DMS114 treated with DMSO at 0.1 percent for 48 hours (cell line): ENCODE measurements around the gene ARHGEF38.

ENCODE experiments used
- DNase-seq: peaks from one replicate; lab custom pipeline; 2025; ENCODE audit not compliant: unreplicated experiment; lab: John Stamatoyannopoulos, UW

The ARHGEF38 gene

DNA sequence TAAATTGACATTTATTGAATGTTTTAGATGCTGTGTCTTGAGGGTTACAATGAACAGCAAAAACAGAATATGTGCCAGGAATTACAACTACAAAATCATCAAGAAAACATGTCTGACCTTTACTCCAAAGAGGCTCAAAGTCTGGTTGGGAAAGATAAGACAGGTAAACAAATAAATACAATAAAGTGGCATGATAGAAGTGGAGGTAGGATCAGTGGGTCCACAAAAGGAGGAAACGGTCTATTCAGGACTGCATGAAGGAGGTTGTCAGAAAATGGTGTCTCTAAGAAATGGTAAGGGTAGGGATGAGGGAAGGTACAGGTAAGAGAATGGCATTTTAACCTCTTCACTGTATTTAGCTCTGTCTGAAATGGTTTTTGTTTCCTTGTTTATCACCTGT is 3.8 kb downstream of the ARHGEF38 start:
- DNase-seq = no peak

DNA sequence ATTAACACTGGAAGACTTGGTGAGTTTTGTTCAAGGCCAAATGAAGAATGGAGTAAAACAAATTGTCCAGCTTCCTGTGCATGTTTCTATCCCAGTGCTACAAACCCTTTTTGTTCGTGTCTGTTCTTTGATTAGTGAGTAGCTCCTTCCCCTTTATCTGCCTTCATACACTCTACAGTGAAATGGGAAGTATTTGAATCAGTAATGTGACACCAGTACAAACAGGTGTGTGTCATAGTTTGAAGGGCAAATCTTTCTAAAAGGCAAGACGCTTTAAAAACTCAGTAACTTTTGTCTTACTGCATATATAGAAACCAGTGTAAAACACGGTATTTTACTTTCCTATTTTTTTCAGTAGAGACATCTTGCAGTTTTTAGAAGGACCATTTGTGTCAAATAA is 5.9 kb downstream of the ARHGEF38 start:
- no peak for DNase-seq

DNA sequence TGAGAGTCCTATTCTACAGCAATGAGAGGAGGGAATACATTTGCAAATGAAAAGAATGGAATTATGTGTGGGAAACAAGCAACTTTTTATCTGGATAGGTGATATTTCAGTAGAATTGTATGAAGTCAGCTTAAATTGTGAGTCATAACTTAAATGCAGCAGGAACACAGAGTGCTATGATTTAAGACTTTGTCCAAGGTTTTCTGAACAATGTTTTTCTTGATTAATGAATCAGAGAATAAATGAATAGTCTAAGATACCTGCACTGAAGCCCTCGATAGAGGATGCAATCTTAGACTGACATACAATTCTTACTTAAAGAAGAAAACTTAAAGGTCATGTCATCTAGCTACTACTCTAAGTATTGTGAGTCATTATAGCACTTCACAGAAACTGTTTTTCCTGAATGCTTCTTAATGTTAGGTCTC is 8.0 kb downstream of the ARHGEF38 start:
- no peak for DNase-seq

DNA sequence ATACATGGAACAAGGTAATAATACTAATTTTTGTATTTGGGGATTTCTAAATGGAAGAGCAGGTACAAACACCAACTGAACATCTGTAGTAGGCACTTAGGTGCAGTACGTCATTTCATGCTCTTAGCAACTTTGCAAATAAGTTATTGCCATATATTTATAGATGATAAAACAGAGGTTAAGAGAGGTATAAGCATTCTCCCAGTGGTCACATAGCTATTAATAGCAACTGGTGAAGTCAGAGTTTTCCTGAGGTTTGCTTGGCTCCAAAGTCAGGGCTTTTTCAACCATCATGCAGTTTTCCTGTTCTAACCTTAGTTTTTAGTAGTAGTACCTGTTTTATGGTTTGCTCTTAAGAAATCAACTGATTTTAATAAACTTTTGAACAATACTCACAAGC is 10.9 kb downstream of the ARHGEF38 start:
- no peak for DNase-seq

DNA sequence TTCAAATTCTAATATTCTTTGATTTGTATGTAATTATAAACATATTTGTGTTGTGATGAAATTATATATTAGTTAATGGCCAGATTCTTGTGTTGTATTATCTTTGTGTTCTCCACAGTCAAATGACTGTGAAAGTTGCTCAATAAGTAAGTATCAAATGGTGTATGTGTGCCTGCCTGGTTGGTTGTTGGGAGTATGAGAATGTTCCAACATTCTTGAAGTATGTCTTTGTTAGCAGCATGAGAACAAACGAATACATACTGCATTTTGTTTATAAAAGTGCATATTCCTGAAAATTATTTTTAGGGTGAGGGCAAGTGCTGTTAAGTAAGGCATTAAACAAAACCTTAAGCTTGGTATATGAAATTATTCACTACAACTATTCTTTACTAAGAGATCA is 16.2 kb downstream of the ARHGEF38 start:
- no peak for DNase-seq

DNA sequence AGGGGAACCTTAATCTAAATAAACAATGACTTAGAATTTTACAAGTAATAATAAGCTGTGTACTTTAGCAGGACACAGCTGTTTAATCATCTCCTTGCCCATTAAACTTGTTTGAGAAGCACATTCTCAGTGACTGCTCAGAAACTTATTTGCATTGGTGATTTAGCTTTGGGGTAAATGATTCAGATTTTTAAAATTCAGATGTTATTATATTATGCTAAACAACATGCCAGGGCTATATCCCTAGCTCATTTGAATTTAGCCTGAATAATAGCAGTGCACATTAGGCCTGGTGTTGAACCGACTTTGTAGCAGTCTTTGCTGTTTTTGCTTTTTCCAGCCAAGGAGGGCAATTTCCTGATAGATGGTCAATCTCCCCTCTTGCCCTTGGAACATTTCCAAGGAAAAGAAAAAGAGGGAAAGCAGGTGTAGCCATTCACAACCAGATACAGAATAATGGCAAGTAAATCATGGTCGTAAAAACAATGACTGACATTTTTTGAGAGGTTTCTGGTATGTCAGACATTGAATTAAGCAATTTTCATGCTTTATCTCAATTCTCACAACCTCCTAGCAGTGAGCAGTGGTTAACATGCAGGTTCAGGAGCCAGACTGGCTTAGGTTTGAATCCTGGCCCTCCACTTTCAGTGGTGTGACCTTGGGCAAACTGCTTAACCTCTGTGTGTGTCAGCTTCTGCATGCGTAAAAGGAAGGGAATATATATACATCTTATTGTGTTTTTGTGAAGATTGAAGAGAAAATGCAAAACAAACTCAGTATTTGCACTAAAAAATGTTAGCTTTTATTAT is 16.8 kb downstream of the ARHGEF38 start:
- no peak for DNase-seq

DNA sequence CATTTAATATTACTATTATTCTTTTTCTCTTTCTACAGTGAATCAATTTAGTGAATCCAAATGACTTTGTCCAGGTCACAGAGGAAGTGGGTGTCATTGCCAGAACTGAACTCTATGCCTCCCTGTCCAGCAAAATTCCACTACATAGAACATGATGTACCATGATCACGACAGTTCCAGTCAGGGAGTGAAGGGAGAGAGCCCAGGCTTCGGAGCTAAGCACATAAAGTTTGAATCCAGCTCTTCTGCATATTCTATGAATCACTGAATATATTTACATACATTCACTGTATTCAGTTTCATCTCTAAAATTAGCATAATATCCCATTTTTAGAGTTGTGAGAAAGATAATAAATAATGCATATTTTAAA is 17.4 kb downstream of the ARHGEF38 start:
- no peak for DNase-seq

DNA sequence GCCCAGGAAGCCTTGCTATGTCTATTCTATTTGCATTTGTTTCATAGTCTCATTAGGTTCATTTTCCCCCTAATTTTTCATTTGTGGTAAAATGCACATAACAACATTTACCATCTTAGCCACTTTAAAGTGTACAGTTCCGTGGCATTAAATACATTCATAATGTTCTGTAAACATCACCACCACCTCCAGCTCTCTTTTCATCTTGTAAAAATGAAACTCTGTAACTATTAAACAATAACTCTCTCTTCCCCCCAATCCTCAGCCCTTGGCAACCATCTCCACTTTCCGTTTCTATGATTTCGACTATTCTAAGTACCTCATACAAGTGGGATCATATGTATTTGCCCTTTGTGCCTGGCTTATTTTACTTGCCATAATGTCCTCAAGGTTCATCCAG is 19.9 kb downstream of the ARHGEF38 start:
- DNase-seq = no peak

DNA sequence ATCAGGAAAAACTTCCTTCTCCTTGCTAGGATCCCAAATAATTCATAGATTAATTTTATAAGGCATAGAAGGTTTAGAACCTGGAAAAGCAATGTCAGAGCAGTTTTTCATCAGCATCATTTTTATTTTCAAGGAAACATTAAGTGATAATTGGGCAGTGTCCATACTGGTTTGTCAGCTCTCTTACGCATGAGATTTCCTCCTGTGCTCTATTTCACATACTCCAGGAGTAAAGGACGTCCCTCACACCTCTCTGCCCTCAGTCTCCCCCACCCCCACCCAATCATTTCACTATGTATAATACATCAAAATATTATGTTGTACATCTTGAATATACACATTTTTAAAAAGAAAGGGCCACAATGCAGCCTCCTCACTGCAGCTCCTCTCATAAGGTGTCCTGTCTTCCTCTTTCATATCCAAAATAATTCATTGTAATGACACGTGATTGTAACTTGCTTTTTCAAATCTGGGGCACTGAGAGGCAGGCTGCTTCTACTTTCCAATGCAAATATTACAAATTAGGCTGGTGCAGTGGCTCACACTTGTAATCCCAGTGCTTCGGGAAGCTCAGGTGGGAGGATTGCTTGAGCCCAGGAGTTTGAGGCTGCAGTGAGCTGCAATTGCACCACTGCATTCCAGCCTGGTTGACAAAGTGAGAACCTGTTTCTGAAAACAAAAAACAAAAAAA is 34.4 kb downstream of the ARHGEF38 start:
- DNase-seq = no peak

DNA sequence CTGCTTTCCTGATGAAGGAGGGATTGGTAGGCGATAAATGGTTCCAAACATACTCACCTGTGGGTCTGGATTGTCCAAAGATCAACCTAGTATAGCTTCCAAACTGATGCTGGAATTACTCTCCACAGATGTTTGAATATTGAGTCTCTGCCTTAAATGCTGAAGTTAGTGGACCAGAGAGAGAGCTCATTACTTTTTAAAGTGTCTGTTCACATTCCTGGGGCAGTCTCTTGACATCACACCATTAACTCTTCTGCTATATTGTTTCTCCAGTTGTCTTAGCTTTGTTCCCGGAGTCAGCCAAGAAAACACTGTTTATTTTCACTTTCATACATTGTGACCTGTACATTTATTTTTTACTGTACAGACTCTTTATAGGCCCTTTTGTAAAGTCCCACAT is 35.4 kb downstream of the ARHGEF38 start:
- DNase-seq = no peak

DNA sequence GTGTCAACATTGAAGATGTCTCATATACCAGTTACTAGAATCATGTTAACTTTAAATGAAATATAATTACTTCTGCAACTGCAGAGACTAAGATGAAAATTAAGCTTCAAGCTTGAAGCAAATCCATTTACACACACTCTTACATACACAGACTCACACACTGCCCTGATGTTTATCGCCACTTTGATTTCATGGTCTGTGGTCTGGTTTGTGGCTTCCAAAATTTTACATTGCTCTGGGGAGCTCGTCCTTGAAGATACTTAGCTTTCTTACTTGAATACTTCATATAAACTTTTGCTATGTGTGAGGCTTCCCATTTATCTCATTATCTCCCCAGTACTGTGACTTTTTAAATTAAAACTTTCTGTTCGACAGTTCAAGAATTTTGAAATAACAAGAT is 35.8 kb downstream of the ARHGEF38 start:
- DNase-seq = no peak

DNA sequence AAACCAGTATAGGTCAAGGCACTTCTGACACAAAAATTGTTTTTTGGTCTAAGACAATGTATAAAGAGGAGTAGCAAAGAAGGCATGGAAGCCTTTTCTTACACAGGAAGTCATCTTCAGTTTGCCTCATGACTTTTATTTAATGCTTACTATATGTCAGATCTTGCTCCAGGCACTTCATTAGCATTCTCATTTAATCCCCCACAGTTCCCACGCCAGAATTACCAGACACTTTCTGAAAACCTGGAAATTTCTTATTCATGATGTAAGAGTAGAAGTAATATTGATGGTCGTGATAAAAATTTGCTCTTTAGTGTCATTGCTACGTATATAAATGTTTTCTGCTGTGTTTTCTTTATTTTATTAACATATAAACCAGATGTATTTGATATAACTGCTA is 39.2 kb downstream of the ARHGEF38 start:
- no peak for DNase-seq

DNA sequence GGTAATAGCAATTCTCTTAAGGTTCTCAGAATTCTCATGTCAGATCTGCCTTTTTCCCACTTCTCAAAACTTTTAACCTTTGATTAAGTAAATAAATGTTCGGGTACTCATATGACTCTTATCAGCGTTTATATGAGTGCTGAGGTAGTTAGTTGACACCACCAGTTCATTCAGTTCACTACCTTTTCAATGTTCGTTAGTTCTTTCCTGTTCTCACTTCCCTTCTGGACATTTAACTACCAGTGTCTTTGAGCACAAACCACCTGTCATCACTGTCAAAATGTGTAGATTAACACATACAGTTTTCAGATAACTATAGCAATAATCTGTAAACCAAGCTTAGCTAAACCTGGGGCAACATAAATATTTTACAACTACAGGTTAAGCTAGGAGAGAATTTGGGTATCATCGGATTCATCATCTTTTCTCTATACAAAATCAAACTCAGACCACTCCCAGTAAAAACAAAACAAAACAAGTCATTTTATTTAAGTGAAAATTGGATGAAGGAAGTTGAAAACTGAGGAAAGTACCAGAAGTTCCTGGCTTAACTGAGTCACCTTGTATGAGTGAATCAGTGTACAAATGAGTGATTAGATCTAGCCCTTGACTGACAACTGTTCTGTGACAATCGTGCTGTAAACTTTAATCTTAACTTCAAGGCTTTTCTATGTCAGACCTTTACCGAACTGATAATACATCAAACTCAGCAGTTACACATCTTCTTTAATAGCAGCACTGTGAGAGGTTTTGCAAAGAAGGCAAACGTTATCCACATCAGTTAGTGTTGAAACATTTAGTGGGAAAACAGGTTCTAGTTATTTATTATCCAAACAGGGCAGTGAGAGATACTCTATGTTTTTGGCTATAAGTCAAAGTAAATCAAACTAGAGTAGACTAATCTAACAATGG is 41.9 kb downstream of the ARHGEF38 start:
- DNase-seq = no peak

DNA sequence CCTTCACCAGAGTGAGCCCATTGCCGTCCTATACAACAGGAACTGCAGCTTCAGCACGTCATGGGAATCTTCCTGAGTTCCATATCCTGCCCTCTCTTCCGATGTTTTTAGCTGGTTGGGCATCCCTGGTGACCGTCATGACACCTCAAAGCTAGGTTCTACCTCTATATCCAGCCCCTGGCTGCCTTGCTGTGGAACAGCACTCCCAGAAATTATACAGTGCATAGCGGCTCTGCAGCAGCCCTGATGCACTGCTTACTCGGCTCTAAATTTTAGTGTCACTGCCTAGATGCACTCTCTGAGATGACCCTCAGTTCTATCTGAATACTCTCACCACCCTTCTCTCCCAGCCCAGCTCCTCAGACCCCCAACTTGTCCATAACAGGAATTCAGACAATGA is 44.3 kb downstream of the ARHGEF38 start:
- DNase-seq = no peak

DNA sequence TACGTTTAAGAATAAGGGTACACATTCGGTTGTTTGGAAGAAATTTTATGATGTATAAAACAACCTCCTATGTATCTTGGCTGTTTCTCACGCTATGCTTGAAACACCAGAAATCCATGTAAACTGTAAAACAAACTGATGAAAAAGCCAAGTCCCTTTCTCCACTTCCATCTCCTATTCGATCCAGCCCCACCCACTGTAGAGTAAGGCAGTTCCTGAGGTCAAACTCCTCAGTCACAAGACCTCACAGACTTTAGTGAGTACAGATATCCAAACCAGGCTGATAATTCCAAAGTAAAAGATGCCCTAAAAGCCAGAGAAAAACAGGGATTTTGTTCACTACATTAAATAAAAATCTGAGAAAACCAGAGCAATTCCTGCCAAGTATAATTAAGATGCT is 45.6 kb downstream of the ARHGEF38 start:
- DNase-seq = no peak

DNA sequence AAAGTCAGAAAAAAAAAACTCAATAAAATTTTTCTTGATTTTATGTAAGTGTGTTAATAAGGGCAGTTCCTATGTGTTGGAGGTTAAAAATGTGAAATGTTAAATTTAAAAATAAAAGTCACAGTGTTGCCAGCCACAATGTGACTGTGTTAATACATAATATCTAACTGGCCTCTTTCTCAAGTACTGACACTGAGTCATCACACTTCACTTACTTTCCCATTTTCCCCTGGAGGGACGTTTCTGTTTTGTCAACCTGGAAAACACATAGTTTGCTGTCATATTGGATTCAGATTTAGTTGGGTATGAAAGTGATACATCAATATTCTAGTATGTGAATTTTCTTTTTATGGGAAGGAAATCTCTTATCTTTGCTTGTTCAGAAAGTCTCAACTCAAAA is 46.4 kb downstream of the ARHGEF38 start:
- no peak for DNase-seq

DNA sequence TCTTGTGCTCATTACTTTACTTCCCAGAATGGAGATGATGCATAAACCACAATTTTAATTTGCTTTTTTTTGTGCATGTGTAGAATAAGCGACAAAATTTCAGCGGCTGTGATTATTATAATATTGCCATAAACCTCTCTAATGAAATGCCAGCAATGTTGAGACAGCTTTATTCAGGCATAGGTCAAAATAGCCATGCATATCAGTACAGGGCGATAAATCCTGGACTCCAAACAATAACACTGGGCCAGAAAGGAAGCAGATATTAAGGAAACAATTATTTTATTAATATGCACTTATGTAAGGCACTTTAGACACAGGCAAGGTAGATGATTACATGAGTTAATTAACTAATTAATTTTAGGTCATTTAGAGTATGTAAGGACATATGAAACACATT is 47.1 kb downstream of the ARHGEF38 start:
- no peak for DNase-seq

DNA sequence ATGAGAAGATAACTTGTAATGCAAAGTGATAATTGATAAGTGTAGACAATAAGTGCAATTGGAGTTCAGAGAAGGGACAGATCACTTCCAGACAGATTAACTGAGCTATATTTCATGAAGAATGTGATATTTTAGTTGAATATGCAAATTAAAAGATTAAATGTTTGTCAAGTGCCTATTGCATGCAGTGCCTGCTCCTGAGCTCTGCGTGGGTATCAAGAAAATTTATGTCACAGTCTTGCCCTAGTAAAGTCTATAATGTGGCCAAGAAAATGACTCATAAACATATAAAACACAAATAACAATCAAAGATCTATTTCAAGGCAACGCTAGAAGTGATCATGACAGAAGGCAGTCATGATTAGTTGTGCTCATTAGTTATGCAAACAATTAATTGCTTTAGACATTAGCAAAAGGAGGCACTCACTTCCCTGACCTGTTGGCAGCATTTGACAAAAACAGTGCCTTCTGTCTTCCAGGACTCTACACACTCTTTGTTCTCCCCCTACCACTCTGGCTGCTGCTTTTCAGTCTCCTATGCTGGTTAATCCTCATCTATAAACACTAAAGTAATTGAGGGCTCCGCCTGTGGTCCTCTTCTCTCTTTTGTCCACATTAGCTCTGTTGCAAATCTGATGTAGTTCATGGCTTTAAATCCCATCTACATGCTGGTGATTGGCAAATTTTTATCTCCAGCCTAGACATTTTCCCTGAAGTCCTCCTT is 47.7 kb downstream of the ARHGEF38 start:
- DNase-seq = no peak

DNA sequence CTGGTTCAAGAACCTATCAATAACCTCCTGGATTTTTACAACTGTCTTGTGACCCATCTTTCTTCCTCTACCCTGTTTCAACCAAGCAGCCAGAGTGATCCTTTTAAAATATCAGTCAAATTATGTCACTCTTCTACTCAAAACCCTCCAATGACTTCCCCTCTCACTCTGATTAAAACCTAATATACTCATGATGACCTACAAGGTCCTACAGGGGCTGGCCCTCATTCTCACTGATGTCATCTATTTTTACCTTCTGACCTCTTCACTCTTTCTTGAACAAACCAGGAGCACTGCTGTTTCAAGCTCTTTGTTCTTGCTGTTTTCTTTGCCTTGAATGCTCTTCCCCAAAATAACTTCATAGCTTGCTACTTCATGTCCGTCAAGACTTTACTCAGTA is 48.5 kb downstream of the ARHGEF38 start:
- DNase-seq = no peak

DNA sequence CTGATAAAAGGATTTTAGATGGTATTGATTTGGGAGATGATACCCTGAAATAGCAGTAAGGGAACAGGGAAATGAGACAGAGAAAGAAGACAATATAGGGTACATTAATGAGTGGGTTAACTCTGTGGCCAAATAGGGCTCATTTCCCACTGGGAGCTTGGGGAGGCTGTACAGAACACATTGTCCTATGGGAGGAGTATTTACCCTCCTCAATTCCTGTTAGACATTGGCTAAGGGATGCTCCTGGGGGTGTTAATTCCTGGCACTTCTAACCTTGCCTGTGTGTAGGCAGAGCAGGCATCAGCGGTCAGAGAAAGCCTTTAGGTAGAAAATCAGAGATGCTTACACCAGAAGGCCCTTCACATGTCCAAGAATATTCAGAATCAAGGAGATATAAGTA is 49.0 kb downstream of the ARHGEF38 start:
- no peak for DNase-seq

DNA sequence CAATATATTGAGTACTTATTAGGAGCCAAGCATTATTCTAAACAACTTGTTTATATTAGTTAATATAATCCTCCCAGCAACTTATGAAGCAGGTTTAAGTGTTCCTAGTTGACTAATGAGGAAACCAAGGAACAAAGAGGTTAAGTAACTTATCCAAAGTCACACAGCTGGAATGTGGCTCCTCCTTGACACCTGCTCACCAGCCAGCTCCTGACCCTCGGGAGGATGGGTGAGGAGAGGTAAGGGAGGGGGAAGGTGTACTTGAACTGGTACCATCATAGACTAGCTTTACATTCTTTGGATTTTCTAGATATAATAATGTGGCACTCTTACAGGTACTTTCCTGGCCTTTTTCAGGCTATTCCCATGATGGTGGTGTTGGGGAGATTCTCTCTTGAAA is 50.7 kb downstream of the ARHGEF38 start:
- DNase-seq = no peak
